Adrenal gland (tissue), 5 donors: ENCODE measurements around the gene CDH4.

Experiments used
- CTCF ChIP-seq, 6 experiments: fragments of 450-650 bp in 4 of 6; fragments of 200-600 bp in 2 of 6; sonication (generic) in 1 of 6; IDR thresholded peaks; 1 replicate in 5 of 6; 2 replicates in 1 of 6; pipeline versions ENCODE4 v1.5.1 to v1.8.0; 2016 to 2021; ENCODE audit warnings: antibody characterized with exemption in 6 of 6, mild to moderate bottlenecking in 2 of 6, moderate library complexity in 1 of 6
- POLR2A ChIP-seq, 2 donors: fragments of 450-650 bp; IDR thresholded peaks; one replicate each; pipeline ENCODE4 v1.6.1; 2017; ENCODE audit warnings: antibody characterized with exemption in 2 of 2, mild to moderate bottlenecking in 2 of 2, moderate library complexity in 1 of 2
- donor health status: DM: no; HTN: no; CAD: no.

DNA sequence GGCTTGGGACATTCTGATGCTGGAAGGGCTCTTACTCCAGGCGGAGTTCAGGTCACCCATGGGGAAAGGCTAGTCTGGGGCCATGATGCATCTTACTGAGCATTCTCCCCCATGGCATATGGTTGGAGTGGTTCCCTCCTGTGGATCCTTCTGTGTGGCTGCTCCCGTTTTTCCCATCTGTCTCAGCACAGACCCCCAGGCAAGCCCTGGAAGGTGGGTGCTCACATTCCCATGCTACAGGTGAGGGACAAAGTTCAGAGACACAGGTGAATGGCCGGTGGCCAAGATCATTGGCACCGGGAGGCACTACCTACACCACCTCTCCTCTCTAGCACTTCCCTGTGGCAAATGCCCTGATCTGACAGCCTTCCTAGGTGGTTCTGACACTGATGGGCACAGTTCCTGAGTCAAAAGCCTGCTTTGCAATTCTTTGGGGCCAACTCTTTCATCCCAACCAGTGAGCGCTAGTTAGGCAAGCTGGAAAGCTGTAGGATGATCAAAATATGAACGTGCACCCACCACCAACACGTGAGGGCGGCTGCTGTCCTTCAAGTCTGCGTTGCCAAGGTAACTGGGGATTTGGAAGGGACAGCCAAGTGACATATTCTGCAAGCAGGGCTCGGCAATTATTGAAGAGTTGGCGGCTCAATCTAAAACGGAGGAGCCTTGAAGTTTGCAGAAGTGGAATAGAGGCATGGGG, 124.6 kb downstream of the CDH4 start:
- TF ChIP-seq CTCF (IDR thresholded peaks at IDR 0.05) (no peak), POLR2A (IDR thresholded peaks at IDR 0.05) (no peak)
